ENCODE results near the gene EXOC6B. TPM values are rescaled to one million over a fixed set of nuclear protein-coding genes. Genes with fewer than 3 reads are reported as not detected.
A peak's percentile ranks its signal among the peaks of the same experiment; 100 is the strongest.

The EXOC6B gene
- total RNA-seq, 2 experiments from 2014 or later = 16.9 to 17.5 TPM

- POLR2A ChIA-PET = no interaction called here
- Mint-ChIP-seq H3K36me3 (ENCODE audit: low read depth) (no peaks in the 10 kb centered on the region), H3K27ac (no peak overlapping the region), H3K27me3 (no peaks in the 10 kb centered on the region), H3K4me1 (ENCODE audit: low read depth) (peaks cover 25% of the 10 kb centered on the region), H3K4me3 (no peak overlapping the region), H3K9me3 (no peaks in the 10 kb centered on the region)
- no peak for DNase-seq
- Histone ChIP-seq H3K27ac (ENCODE audit: low read depth in 1 of 2, low read length in 2 of 2) (no peak overlapping the region), H3K4me1 (ENCODE audit: insufficient read depth, low read length) (no peaks in the 10 kb centered on the region), H3K27me3 (ENCODE audit: control insufficient read depth in 1 of 2, insufficient read depth in 2 of 2, low read length in 2 of 2) (no peaks in the 10 kb centered on the region), H3K9me3 (ENCODE audit: control insufficient read depth in 1 of 2, insufficient read depth in 1 of 2, low read length in 2 of 2) (no peaks in the 10 kb centered on the region), H3K4me3 (ENCODE audit: low read length) (no peak overlapping the region), H3K36me3 (ENCODE audit: insufficient read depth, low read length) (no peaks in the 10 kb centered on the region)
- intact Hi-C loops (cut with DNase I, micrococcal nuclease) = no loop called here
- no peak for TF ChIP-seq CTCF (IDR thresholded peaks at IDR 0.05)
- ATAC-seq (ENCODE audit: poor library complexity) = no peak
- CTCF ChIA-PET = no interaction called here
Observed at GRCh38 chr2:72794572-72794971, 31.3 kb downstream of the EXOC6B start.

DNA sequence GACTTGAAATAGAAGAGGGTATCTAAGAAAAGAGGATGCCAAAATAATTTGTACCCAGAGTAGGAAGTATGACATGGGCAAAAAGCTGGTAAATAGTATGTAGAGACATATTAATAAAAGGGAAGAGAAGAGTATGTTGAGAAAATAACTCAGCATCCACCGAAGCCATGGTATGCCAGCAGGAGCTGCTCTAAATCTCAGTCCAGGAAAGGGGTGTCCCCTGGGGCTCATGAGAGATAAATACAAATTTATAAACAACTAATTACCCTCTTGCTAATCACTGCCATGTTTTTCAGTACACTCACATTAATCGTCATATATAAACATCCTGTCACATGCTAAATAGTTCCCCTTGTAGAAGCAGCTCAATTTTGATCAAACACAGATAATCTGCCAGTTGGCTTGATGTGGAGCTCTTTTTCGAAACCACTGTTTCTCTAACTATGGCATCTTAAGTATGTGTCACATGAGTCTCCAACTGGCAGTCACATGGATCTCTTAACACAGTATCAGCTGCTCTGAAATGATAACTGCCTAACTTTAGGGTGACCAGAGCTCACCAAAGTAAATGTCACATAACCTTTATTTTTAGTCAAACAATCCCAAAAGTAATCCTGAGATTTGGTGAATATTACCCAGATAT is 31.9 kb downstream of the EXOC6B start:
- no peak for TF ChIP-seq CTCF (IDR thresholded peaks at IDR 0.05)
- Histone ChIP-seq H3K4me1 (ENCODE audit: insufficient read depth, low read length) (no peaks in the 10 kb centered on the region), H3K27me3 (ENCODE audit: control insufficient read depth in 1 of 2, insufficient read depth in 2 of 2, low read length in 2 of 2) (no peaks in the 10 kb centered on the region), H3K9me3 (ENCODE audit: control insufficient read depth in 1 of 2, insufficient read depth in 1 of 2, low read length in 2 of 2) (no peaks in the 10 kb centered on the region), H3K4me3 (ENCODE audit: low read length) (no peak overlapping the region), H3K36me3 (ENCODE audit: insufficient read depth, low read length) (no peaks in the 10 kb centered on the region), H3K27ac (ENCODE audit: low read depth in 1 of 2, low read length in 2 of 2) (no peak overlapping the region)
- Mint-ChIP-seq H3K9me3 (no peaks in the 10 kb centered on the region), H3K4me3 (no peak overlapping the region), H3K27me3 (no peaks in the 10 kb centered on the region), H3K27ac (no peak overlapping the region), H3K36me3 (ENCODE audit: low read depth) (no peaks in the 10 kb centered on the region), H3K4me1 (ENCODE audit: low read depth) (peaks cover 25% of the 10 kb centered on the region)
- ChIA-PET CTCF (no interaction called here), POLR2A (interaction anchor here (0.6 kb wide), 1 partner anchor 14 kb away, joined by 3 read pairs; no protein-coding TSS in a partner anchor)
- ATAC-seq (ENCODE audit: poor library complexity) (no peak), DNase-seq (peak in 1 of 14 experiments; percentile 1)
- intact Hi-C loops (cut with DNase I, micrococcal nuclease) = no loop called here

DNA sequence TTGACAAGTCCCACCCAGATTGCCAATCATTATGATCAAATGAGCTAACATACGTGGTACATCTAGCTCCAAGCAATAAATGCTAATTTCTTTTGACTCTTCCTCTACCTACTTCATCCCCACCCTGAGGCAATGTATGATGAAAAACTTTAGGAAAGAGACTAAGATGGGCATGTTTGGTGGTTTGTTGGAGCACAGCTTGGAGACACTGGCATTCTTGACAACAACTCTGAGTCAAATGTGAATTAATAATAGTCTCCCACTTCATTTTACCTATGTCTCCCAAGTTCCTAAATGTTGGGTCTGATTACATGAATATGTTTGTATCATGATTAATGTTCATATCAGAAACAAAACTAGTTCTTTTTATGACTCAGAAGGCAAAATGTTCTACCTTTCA is 36.6 kb downstream of the EXOC6B start:
- TF ChIP-seq CTCF (IDR thresholded peaks at IDR 0.05) = no peak
- POLR2A ChIA-PET = no interaction called here
- Mint-ChIP-seq H3K36me3 (ENCODE audit: low read depth) (peaks cover 12% of the 10 kb centered on the region), H3K27ac (no peak overlapping the region), H3K4me1 (ENCODE audit: low read depth) (peaks cover 11% of the 10 kb centered on the region), H3K9me3 (no peaks in the 10 kb centered on the region), H3K4me3 (no peak overlapping the region), H3K27me3 (no peaks in the 10 kb centered on the region)
- H3K4me1 ChIP-seq (ENCODE audit: insufficient read depth, low read length) = no peaks in the 10 kb centered on the region
- H3K27ac ChIP-seq (ENCODE audit: low read depth in 1 of 2, low read length in 2 of 2) = no peak overlapping the region
- DNase-seq = no peak
- no peaks in the 10 kb centered on the region for H3K36me3 ChIP-seq (ENCODE audit: insufficient read depth, low read length)
- intact Hi-C loops (cut with DNase I, micrococcal nuclease) = no loop called here
- no peaks in the 10 kb centered on the region for H3K27me3 ChIP-seq (ENCODE audit: control insufficient read depth in 1 of 2, insufficient read depth in 2 of 2, low read length in 2 of 2)
- CTCF ChIA-PET = no interaction called here
- H3K4me3 ChIP-seq (ENCODE audit: low read length) = no peak overlapping the region
- H3K9me3 ChIP-seq (ENCODE audit: control insufficient read depth in 1 of 2, insufficient read depth in 1 of 2, low read length in 2 of 2) = no peaks in the 10 kb centered on the region
- no peak for ATAC-seq (ENCODE audit: poor library complexity)
